NCI-H2171 treated with DMSO at 0.1 percent for 48 hours (cell line): ENCODE measurements around the gene RCE1.

ENCODE experiments used
- DNase-seq: peaks from one replicate; lab custom pipeline; 2025; lab: John Stamatoyannopoulos, UW

RCE1 gene

DNA sequence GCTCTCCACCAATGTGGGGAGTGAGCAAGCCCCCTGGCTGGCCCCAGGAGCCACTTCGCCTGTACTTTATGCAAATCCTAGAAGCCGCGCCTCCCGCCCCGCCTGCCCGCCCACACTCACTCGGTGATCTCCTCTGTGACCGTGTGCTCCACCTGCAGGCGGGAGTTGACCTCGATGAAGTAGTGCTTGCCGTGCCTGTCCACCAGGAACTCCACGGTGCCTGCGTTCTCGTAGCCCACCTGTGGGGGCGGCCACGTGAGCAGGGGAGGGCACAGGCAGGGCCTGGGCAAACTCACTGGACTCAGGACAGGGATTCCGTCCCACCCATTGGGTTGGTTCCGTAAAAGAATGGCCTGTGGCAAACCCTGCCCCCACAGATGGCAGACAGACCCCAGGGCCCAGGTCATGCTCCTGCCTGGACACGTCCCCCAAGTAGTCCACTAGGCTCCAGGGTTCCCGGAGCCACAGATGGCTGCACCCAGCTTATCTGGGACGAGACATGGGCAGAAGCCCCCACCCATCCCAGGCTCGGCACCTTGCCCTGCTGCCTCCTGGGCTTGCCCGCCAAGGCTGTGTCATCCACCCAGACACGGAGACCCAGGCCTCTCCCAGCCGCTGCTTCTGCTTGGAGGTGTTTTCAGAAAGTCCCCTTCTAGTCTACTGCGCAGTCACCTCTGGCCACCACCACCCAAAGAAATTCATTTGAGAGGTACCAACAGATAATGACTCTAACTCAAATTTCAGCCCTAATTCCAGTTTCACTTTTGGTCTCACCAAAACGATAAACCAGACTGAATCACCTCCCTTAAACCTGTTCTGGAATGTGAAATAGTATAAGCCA lies 25.7 kb downstream of the RCE1 start:
- no peak for DNase-seq

- DNase-seq: no peak
Measured at GRCh38 chr11:66869567-66869870, 26.3 kb downstream of the RCE1 start.

GRCh38 chr11:66870131-66870530 lies 26.9 kb downstream of the RCE1 start:
- DNase-seq: no peak

DNA sequence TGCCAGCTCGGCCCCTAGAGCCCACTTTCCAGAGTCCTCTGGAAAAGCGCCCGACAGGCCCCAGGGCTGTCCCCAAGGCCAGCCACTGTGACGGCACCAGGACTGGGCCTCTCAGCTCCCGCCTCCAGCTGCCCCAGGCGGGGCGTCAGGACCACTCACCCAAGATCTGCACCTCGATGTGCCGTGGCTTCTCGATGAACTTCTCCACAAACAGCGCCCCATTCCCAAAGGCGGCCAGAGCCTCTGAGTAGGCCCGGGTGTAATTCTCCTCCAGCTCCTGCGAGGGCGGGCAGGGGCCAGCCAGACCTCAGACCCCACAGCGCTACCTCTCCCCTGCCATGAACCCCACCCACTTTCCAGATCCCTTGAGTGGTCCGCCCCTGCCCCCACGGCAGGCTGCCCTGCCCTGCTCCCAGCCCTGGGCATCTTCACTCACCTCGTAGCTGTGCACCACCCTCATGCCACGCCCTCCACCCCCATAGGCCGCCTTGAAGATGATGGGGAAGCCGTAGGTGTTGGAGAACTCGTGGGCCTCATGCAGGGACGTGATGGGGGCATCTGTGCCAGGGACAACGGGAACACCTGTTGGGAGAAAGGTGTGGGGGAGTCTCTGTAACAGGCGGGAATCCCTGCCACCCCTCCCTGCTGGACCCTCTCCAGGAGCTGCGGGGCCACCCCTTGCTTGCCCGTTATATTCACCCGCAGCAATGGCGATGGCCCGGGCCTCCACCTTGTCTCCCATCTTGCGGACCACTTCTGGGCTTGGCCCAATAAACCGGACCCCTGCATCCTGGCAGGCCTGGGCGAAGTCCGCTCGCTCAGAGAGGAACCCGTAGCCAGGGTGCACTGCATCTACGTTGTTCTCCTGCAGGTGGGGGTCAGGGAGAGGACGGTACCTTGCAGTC lies 27.6 kb downstream of the RCE1 start:
- no peak for DNase-seq

DNA sequence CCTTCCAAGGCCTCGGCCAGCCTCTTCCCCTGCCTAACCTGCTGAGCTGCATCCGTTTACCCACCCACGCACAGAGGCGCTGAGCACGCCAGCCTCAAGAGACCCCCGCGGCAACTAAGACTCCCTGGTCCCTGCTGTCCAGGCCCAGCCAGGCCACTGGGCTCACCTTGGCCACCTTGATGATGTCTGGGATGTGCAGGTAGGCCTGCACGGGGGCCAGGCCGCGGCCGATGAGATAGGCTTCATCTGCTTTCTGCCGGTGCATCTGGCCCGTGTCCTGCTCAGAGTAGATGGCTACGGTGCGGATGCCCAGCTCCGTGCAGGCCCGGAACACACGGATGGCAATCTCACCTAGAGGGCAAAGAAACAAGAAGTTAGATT lies 28.3 kb downstream of the RCE1 start:
- DNase-seq: no peak

DNA sequence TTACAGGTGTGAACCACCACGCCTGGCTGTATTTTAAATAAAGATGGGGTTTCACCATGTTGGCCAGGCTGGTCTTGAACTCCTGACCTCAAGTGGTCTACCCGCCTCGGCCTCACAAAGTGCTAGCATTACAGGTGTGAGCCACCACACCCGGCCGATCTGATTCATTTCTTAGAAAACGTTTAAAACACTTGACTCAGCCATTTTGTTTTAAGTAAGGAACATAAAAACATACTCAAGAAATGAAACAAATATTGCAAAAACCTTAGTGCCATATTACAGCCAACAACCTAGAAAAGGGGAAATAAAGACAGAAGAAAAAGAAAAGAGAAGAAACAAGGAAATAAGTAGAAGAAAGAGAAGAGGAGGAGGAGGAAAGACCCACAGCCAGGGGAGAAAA lies 31.0 kb downstream of the RCE1 start:
- DNase-seq: no peak

DNA sequence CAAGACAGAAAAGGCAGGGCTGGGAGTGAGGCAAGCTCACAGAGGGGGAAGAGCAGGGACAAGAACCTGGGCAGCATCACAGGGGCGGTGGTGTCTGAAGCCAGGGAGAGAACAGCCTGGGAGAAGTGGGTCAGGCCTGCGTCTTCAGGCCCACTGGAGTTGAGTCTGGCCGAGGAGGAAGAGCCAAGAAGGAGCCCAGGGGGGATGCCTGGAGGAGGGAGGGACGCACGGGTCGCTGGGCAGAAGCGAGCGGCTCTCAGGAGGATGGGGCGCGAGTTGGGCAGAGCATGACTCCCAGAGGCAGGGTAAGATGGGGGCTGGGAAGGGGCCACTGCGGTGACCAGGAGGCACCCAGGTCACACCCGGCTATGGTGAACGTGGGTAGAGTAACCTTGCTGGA lies 32.1 kb downstream of the RCE1 start:
- no peak for DNase-seq

- peak; percentile 18 for DNase-seq
Measured at GRCh38 chr11:66877588-66878385, 34.5 kb downstream of the RCE1 start.

GRCh38 chr11:66878474-66878873 lies 35.2 kb downstream of the RCE1 start:
- no peak for DNase-seq

DNA sequence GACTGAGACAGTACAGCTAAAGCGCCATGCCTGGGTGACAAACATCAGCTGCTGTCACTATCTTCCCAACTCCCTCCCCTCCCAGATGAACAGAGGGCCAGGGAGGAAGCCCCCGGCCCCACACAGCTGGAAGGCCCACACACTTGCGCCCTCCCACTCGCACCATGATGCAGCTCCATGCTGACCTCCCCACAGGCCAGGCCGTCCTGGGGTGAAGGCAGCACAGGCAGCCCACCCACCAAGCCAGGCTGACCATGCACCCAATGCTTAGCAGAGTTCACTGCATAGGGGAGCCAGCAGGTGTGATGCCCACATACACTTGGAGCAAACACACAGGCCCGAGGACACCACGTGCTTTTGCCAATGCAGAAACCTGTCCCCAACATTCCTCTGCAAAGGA lies 35.8 kb downstream of the RCE1 start:
- no peak for DNase-seq

DNA sequence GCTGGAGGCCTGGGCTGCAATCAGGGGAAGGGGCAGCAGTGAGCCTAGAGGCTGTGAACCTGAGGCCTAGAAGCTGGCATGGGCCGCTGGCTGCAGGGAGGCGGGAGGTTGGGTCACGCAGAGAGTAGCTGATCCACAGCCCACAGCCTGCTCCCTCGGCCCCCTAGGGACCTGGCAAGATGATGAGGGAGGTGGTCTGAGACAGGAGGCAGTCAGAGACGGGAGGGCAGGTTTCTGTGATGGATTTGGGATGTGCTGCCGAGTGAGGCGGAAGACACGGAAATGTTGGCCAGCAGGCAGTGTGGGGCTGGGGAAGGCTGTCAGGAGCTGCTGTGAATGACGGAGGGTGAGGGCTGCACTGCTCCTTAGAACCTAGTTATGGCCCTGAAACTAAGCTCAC lies 36.3 kb downstream of the RCE1 start:
- DNase-seq: peak; percentile 84

DNA sequence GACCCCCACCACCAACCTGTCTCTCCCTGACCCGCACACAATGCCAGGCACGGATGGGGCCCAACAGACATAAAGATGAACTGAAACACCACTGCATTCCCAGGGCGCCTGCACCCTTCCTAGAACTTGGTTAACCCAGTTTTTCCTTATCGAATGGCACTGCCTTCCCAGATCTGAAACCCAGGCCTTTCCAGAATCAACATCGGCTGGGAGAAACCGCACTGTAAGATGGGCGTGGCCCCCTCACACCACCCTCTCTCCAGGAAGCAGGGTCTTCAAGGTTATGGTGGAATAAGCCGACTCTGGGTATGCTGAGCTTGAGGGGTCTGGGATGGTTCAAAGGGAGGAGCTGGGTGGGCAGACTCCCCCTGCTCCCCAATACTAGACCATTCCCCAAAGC lies 36.8 kb downstream of the RCE1 start:
- no peak for DNase-seq

- peak; percentile 92 for DNase-seq
Measured at GRCh38 chr11:66880496-66881450, 37.5 kb downstream of the RCE1 start.

DNA sequence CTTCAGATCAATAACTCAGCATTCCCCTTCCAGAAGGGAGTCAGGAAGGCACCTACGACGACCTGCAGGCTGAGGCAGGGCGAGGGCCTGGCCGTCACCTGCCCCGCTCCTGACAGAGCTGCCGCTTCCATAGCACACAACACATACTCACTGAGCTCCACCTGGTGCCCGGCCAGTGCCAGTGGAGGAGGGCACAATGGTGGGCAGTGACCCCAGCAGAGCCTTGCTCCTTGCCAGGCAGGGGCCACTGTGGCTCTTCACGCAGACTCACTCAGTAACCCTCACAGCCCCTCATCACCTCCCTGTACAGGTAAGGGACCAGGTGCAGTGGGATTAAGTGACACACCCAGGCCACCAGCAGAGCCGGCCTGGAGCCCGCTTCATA lies 38.2 kb downstream of the RCE1 start:
- peak; percentile 67 for DNase-seq

DNA sequence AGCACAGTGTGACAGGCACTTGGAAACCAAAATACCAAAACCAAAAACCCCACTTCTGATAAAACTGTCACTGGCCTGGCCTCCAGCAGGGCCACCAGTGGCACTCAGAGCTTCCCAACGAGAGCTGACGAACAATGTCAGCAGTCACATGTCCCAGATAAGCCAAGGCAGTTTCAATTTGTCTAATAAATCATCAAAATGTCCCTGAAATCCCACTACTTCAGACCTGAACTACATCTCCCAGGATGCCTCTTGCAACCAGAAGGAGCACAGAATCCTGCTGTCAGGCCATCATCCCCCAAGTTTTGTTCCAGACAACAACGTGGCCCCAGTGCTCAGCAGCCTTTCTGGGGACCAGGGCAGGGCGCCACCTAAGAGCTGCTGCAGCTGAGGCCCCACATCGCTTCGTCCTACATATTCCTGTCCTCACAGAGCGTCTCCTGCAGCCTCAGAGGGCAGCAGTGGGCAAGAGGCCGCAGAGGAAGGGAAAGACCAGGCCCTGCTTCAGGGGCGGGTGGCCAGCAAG lies 38.7 kb downstream of the RCE1 start:
- peak; percentile 77 for DNase-seq

- DNase-seq: peak; percentile 96
Measured at GRCh38 chr11:66882561-66883015, 39.3 kb downstream of the RCE1 start.

DNA sequence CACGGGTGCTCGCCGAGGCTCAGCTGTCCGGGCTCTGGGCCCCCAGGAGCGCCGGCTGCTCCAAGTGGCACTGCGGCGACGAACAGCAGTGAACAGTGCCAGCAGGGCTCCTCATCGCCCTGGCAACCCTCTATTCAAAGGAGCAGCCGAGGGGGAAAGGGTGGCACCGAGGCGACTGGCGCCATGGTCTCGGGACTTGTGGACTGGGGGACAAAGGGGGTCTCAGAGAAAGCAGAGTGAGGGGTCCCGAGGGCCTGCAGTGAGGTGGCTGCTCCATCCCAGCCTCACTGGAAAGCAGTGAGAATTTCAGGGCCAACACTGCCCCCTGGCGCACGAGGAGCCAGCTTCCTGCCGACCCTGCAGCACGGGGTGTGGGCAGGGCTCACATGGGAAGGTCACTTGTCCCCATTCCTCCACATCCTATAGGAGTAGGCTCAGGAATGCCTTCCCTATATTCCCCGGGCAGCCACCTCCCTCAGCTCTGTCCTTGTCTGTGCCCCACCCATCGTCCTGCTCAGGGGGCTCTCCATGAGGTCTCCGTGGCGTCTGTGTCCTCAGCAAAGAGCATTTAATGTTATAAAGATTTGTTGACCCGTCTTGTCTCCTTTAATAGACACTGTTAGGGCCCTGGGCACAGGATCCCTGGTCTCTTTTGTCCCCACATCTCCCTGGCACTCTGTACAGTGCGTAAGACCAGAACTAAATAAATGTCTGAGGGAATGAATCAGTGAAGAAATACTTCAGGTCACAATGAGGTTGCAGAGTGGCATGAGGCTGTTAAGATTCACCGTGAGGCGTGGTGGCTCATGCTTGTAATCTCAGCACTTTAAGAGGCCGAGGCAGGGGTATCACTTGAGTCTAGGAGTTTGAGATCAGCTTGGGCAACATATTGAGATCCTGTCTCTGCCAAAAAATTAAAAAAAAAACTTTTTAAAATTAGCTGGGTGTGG lies 40.0 kb downstream of the RCE1 start:
- peak; percentile 84 for DNase-seq

- DNase-seq: no peak
Measured at GRCh38 chr11:66884443-66884842, 41.2 kb downstream of the RCE1 start.

DNA sequence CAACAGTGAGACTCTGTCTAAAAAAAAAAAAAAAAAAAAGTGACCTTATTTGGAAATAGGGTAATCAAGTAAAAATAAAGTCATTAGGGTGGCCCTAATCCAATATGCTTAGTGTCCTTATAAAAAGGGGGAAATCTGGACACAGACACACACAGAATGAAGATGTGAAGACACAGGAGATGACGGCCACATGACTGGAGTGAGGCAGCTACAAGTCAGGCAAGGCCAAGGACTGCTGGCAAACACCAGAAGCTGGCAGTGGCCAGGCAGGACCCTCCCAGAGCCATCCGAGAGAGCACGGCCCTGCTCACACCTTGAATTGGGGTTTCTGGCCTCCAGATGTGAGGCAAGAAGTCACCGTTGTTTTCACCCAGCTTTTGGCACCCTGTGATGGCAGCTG lies 42.2 kb downstream of the RCE1 start:
- no peak for DNase-seq

DNA sequence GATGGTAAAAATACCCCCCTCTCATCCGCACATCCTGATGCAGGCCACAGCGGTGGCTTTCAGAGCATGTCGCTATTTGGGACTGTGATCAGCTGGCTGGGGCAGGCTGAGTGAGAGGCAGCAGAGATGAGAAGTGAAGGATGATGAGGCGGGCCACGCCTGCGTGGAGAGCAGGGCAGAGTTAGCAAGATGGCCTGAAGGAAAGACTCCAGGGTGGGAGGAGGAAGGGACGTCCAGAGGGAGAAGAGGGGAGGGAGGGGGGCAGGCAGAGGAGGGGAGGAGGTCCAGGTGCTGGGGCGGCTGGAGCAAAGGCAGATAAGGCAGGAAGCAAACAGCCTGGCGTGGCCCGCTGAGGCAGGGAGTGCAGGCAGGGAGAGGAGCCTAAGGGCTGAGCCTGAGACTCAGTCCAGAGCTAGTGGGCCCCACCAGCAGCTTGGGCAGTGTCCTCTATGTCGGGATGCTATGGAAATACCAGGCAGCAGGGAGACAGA lies 42.8 kb downstream of the RCE1 start:
- no peak for DNase-seq
